Occipital lobe (tissue), 2 donors: ENCODE data around the gene DPF3. TPM values are rescaled to one million over a fixed set of nuclear protein-coding genes. Genes with fewer than 3 reads are reported as not detected.
"Not testable (repeated sequence)": the region's sequence is repeated elsewhere in the genome, so short reads cannot be mapped to it uniquely, and the experiment has no call there.

ENCODE experiments used
- DNase-seq: peaks from one replicate; lab custom pipeline; 2025; lab: John Stamatoyannopoulos, UW
- total RNA-seq: library from RNA; depleted of rRNA; stranded (reverse); fragments of >200 nt; gene quantifications from one replicate; pipeline ENCODE4 v1.2.3, GENCODE V29; 2014

DPF3 gene
- total RNA-seq, 1 donor from 2014 or later = 5.3 TPM

DNA sequence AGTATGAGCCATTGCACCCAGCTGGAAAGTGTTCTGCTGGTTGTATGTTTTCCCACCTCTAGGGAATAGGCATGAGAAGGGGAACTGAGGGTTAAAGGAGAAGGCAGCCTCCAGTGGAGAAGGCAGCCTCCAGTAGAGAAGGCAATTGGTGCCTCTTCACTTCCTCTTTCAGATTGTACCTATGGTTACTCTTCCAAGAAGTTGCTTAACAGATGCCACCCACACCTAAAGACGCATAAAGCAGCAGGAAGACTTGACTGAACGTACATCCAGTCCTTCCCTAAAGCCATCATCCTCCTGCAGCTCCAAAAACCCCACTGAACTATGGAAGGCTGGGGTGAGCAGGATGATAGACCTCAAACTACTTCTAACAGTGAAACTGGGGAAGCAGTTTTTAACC, 13.1 kb downstream of the DPF3 start:
- no peak for DNase-seq

DNA sequence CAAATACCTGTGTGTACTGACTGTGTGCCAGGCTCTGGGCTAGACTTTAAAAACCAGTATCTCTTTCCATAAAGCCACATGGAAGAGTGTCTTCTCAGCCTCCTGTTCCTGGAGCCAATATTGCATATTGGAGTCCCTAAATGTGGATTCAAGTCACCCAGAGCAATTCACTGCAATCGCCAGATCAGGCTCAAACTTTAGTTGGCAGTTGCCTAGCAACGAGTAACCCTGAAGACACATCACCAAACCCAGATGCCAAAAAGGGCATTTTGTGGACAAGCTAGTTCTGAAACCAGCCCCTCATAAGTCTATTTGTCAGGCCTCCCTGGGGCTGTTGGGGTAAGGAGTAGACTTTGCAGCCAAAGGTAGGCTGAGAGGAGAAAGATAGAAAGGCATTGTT, 13.7 kb downstream of the DPF3 start:
- DNase-seq = no peak

DNA sequence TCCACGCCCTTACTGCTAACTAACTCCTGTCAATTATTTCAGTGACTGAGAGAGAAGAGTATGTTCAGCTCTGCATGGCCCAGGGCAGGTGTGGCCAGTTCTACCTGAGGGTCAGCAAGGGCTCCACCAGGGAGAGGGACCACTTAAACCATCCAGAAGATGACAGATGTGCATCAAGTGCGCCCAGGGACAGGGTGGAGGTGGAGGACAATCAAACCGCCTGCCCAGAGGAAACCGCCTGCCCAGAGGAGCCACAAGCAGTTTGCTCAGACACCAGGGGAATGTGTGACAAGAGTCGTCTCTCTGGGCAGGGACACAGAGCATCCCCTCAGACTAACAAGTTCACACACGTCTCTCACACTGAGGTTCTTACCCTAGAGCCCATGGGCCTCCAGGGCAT, 14.5 kb downstream of the DPF3 start:
- no peak for DNase-seq

DNA sequence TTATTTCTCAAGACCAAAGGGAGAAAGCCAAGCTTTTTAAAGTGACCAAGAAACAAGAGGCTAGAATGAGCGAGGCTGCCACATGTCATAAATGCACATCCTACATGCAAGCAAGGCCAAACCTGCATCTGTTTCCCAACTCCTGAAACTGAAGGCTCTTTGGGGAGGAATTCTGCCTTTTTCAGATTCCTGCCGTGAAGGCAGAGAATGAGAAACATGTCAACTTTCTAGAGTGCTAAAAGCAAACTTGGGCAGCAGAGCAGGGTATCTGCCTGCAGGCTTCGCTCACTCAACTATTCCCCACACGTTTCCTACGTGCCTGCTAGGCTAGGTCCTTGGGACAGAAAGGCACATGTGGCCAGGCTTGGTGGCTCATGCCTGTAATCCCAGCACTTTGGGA, 15.2 kb downstream of the DPF3 start:
- no peak for DNase-seq

DNA sequence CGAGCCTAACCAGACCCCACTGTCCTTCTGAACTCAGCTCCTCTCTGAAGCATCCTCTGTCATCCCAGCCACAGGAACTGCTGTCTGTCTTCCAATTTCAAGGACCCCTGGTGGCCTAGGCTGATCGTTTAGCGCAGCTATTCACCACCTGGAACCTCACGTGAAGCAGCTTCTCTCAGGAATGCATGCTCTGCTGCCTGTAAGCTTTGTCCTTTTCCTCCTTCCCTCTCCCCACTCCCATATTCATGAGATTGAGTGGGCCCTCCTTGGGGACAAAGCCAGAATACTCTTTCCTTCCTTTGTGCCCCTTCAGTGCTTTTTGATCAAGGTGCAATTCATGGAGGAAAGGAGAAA, 17.2 kb downstream of the DPF3 start:
- DNase-seq = no peak

DNA sequence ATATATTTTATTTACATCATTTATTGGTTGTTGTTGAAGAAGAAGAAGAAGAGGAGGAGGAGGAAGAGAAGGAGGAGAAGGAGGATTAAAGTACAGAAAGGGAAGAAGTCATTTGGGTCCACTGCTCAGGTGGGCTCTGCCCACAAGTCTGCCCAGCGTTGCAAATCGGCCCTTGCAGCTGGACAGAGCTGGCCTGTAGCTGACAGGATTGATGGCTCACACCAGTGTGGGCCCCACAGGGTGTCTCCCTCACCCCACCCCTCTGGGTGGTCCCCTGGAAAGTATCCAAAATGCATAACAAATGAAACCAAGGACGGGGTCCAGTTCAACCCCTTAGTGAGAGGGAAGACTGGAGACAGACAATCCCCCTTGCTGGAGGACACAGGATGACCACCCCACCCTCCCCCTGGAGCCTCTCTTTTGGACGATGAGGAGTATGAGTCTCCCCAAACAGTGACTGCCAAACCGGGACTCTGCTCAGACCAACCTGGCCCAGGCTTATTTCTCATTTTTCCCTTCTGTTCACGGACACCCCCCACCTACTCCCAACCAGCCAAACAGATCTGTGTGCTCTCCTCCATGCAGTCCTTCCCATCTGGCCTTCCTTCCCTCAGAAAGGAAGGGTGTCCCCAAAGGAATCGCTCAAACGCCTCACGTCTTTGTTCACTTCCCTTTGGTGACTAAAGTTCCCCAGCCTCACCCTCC, 17.7 kb downstream of the DPF3 start:
- DNase-seq = no peak

DNA sequence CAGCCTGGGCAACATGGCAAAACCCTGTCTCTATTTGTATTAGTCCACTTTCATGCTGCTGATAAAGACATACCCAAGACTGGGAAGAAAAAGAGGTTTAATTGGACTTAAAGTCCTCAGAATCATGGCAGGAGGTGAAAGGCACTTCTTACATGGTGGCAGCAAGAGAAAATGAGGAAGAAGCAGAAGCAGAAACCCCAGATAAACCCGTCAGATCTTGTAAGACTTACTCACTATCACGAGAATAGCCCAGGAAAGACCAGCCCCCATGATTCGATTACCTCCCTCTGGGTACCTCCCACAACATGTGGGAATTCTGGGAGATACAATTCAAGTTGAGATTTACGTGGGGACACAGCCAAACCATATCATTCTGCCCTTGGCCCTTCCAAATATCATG, 23.0 kb downstream of the DPF3 start:
- DNase-seq = not testable (repeated sequence)

DNA sequence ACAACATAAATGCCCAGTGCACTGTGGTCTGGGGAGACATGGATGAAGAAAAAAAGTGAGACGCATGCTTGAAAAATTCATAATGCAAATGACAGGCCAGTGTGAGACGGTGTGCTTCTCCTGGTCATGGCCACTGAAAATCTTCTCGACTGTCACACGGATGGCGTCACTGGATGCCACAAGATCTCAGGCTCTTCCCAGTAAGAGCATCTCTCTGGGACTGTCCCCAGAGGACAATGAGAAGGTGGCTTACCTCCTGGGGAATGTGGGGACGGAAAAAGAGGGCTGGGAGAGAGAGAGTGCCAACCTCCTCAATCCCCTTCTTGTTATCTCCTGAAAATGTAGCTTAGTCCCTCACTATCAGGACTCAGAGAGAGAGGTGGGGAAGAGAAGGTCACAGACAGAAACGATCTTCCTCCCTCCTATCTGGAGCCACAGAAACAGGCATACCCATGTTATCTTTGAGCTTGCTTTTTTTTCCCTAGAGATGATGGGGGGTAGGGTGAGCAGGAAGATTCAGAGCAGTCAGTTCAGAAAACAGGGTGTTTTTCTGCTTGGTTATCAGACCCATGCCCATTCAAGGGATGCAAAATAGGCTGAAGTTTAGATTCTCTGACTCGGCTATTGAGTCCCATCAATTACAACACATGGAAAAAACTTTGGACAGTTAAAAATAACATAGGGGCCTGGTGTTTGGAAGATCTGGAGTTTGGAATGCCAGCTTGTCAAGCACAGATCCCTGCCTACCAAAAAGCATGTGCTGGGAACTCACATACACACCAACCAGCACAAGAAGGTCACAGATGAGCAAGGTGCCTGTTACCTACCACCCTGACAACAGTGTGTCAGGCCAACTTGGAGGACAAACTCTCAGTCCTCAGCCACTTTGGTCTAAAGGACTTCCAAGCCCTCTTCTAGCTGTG, 24.2 kb downstream of the DPF3 start:
- no peak for DNase-seq

DNA sequence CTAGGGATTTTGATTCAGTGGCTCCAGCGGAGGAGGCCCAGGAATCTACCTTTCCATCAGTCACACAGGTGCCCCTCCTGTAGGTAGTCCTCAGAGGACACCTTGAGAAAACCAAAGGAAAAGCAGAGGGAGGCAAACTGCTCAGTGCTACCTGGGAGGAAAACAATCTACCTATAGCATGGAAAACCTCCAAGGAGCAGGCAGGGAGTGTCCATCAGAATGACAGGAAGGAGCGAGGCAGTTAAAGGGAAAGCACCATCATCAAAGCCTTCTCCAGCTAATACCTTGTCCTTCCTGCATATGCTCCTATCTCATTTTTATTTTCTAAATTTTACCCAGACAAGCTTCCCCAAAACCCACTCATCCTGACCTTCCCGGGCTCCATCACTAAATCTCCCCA, 25.4 kb downstream of the DPF3 start:
- no peak for DNase-seq

DNA sequence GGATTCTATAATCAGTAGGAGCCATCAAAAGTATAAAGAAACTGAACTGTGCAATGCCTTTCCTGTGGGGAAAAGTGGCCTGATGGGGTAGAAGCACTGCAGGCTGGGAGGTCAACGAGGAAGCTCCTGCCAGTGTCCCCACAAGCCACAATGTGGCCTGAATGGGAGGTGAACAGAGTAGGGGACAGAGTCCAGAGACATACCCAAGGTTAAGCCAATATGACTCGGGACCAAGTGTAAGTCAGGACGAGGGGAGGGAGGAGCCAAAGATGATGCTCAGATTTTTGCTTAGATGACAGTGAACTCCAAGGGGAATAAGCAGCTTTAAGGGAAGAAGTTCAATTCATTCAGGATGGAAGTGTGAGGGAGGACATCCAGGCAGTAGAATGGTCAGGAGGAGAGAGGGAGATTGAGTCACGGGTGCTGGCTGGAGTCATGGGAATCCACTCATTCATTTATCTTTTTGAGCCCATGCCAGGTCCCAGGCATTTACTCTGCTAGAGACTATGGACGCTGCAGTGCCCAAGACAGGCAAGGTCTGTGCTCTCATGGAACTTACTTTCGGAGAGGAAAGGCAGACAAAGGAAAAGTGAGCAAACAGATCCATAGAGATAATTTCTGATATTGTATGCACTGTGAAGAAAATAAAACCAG, 29.1 kb downstream of the DPF3 start:
- no peak for DNase-seq

DNA sequence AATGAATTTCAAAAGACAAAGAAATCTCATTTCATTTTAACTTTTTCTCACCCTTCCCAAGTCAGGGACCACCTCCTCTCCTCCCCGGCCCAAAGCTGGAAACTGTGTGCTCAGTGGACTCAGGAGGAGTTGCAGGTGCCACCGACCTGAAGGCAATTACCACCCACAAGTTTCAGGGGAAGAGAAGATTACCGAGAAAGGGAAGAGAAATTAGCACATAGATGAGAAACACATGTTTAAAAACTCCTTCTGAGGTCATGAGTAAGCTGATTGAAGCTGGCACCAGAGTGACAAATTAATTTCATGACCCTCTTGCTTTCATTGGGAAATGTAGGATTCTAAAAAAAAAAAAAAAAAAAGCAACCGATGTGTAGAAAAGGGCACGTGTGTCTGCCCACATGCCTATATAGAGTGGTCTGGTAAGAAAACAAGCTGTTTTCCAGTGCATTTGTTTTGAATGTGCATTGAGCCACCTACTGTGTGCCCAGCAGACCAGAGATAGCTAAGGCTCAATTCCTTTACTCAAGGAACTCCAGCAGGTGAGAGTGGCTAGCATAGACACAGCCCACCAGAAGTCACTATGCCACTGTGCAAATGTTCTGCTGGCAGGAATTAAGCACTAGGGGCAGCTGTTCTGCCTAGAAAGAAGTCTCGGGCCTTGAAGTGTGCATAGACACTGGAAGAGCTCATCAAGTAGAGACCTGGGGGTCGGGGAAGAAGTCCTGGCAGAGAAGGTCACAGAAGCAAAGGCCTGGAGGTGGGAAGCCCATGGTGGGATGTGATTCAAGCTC, 30.5 kb downstream of the DPF3 start:
- DNase-seq = no peak

DNA sequence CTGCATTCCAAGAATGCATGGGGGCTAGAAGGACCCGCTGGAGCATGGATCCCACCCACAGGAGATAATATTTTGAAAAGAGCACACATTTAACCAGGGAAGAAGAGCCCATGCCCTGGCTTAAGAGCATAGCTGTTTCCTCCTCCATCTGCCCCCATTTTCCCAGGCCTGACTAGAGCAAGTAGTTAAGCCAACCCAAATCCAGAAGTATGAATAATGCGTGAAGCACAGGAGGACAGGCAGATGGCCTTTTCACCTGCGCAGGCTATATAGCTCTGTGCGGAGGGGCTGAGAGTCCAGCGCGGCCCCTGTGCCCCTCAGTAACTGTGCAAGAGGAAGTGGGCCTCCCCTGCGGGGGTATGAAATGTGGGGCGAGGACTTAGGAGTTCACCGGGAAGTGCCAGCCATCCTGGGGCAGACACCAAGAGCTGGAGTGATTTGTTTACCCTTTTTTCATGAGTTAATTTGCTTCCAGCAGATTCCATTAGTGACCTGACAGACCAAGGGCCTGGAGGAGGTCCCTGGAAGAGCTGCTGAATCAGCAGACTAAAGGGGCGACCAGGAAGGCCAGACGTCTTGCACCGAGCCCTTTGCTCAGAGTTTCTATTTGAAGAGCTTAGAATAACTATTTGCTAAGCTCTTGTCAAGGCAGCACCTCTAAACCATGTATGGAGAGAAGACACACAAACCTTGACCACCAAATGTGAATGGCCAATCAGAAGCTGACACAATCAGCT, 37.2 kb downstream of the DPF3 start:
- DNase-seq = no peak

DNA sequence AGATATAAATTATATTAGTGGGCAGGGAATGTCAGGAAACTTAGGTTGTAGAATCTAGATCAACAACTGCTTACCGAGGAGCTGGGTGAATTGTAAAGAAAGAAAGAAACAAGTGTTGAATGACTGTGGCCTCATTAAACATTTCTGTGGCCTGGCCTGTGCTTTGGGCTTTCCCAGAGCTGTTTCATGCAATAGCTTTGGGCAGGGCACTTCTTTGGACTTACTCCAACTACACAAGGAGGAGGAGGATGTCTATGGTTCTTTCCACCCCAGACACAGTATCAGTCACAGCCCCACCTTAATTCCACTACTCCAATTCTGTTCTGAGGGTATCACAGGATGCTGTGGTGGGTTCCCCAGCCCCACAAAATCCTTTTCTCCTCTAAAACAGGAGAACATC, 38.0 kb downstream of the DPF3 start:
- no peak for DNase-seq

DNA sequence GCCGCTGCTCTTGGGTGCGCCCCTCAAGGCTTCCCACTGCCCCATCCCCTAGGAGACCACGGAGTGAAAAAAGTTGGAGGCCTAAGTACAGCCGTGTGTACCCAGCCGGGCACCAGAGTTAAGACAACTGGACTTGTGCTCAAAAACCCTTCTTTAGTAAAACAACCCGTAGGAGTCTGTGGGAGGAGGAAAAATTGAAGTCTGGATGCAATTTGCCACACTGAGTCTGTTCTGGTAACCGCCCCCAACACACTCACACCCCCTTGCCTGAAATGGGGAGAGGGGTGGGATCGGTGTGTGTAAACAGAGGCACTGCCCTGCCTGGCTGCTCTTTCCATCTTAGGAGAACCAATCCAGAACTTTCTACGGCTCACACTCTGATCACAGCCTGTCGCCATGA, 41.7 kb downstream of the DPF3 start:
- DNase-seq = no peak

DNA sequence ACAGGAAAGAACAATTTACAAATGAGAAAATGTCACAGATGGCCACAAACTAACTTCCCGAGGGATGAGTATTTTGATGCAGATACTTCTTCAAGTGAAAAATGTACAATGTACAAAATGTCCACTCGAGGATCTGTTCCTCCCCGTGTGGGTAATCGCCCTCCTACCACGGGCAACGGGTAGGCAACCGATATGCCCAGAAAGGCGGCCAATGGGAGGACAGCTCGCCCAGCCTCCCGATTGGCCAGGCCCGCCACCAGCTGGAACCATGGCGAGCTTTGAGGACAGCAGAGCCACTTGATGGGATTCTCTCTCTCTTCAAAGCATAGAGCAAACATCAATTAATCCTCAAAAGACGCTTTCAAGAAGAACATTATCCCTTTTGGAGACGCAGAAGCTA, 42.3 kb downstream of the DPF3 start:
- DNase-seq = no peak

DNA sequence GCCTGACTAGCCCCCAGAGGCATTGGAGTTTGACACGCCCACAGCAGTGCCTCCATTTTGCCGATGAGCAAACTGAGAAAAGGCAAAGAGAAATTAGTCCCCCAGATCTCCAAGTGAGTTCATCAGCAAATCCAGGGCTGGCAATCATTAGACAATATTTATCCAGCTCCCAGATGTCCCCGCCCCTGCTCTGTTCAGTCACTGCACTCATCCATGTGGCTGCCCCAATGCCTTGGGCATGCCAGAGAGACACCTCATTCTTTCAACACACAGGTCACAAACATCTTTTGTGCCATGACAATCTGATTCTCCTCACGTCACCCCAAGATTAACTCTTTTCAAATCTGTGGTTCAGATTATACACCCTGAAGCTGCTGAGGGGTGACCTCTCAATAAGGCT, 43.5 kb downstream of the DPF3 start:
- no peak for DNase-seq

DNA sequence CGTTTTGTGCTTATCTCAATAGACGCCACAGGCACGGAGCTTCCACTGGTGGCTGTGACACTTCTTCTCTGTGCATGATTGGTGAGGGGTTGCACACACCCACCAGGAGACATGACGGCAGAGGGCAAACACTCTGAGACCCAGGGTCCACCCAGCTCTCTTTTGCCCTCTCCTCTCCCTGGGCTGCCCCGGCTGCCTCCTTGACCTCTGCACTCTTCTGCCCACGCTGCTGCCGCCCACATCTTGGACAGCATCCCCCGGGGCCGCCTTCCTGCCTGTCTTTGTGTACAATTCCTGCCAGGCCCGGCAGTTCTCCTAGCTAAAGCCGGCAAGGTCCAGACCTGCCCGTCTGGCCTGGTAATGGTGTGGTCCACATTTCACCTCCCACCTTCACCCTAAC, 44.7 kb downstream of the DPF3 start:
- no peak for DNase-seq

DNA sequence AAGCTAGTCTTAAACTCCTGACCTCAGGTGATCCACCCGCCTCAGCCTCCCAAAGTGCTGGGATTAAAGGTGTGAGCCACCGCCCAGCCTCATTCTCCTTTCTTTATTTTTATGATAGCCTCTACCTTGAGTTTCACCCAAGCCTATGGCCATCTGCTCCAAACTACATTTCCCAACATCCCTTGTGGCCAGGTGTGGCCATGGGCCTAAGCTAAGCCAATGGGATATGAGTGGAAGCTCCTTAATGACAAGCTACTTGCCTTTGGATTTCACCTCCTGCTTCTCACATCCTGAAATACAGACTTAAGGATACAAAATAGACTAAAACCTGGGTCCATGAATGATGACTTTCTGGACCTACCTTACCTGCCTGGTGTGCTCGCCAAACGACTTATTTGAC, 46.2 kb downstream of the DPF3 start:
- no peak for DNase-seq

DNA sequence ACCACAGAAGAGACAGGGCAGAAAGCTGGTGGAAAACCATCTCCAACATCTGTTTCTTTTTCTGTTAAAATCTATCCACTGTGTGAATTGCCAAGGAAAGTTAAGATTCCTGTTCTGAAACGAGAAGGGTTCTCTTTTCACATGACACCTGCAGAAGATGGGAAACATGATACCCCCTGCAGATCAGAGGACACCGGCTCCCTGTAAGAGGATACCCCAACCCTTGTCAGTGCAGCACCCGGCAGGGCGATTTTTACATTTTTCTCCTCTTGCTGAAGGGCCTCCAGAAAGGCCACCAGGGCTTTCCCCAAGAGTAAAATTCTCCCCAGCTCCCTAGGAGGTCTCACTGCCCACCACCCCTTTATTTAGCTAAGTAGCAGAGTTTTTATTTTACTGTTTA, 48.2 kb downstream of the DPF3 start:
- no peak for DNase-seq

DNA sequence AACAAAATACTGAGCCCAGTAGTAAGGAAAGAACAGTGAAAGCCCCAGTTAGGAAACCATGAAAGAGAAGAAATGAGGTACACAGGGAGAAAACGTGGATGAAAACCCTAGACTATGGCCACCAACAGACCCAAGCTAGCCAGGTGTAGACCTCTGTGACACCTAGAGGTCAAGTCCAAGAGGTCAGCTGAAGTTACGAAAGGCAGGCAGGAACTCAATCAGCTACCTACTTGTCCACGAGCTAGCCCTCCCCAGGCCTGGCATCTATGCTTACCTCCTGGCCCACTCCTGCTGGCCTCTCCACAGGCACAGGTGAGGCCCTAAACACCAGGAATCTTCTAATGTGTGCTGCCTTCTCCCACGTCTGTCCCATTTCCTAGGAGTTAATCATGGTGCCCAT, 48.7 kb downstream of the DPF3 start:
- DNase-seq = no peak

DNA sequence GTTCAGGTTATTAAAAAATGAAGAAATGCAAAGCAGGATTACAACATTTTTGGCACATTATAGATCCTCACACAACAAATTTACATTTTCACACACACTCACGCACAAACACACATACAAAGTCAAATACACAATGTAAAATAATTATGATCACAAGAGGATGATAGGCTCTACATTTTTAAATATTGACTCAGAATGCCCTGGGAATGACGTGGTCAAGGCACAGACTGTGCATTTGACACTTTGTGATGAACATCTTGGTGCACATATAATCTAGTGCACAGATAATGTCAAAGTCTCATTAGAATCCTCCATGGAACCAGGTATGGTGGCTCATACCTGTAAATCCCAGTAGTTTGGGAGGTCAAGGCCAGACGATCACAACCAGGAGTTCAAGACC, 49.4 kb downstream of the DPF3 start:
- no peak for DNase-seq
